Right hindlimb (tissue), 1 donor: ENCODE measurements around the gene BEAN1.
"Not testable (repeated sequence)": the region's sequence is repeated elsewhere in the genome, so short reads cannot be mapped to it uniquely, and the experiment has no call there.

ENCODE experiments used
- DNase-seq: peaks from one replicate; pipeline ENCODE4 v3.0.0-alpha.2; 2018

The BEAN1 gene

GRCh38 chr16:66442502-66443268, 15.6 kb downstream of the BEAN1 start:
- no peak for DNase-seq

DNA sequence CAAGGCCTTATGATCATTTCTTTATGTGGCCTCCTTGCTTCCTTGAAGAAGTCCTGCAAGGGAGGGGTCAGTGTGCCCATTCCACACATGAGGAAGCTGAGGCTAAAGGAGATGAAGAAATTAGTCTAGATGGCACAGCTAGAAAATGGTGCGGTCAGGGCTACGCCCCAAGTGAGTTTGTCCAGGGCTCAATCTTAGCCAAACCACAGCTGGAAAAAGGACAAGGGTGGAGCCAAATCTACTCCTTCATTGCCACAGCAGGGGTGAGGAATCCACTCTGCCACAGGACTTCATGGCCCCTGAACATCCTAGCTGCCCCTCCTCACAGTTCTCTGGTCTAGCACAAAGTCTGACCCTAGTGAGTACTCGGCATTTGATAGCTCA, 16.2 kb downstream of the BEAN1 start:
- DNase-seq, result no peak

- no peak for DNase-seq
These were observed 17.0 kb downstream of the BEAN1 start for GRCh38 chr16:66444049-66444481.

DNA sequence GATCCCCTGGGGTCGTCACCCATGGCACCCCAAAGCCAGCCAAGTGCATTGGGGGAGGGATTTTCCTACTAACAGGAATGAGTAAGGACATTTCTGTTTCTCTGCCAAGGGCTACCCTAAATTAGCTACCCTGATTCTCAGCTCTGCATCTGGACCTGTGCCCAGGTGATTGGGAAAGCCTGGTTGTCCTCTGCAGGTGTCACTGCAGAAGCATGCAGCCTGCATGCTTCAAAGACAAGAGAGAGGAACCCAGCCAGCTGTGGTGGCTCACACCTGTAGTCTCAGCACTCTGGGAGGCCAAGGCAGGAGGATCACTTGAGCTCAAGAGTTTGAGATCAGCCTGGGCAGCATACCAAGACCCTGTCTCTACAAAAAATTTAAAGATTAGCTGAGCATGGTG, 19.6 kb downstream of the BEAN1 start:
- no peak for DNase-seq

- DNase-seq, result no peak
These were observed 20.4 kb downstream of the BEAN1 start for GRCh38 chr16:66447491-66447890.

DNA sequence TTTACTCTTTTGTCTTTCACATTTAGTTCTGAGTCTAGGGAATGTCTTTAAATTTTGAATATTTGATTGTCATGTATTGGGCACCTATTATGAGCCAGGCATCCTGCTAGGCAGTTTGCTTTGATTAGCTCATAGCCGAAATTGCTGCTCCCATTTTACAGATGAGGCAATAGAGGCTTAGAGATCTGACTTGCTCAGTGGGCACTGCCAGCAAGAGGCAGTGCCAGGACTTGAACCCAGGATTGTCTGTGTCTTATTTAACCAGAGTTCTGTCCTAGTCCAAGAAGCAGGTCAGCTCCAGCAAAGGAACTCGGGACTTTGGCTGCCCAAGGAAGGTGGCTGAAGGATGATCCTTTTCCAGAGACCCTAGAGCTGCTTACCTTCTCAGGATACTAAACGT, 24.5 kb downstream of the BEAN1 start:
- no peak for DNase-seq

DNA sequence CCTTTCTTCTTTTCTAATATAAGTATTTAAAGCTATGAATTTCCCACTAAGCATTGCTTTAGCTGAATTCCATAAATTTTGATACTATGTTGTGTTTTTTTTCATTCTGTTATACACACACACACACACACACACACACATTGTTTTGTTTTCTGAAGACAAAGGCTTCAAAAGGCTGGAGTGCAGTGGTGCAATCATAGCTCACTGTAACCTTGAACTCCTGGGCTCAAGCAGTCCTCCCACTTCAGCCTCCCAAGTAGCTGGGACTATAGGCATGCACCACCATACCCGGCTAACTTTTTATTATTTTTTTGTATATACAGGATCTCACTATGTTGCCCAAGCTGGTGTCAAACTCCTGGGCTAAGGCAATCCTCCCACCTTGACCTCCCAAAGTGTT, 26.1 kb downstream of the BEAN1 start:
- not testable (repeated sequence) for DNase-seq

GRCh38 chr16:66454751-66455150, 27.7 kb downstream of the BEAN1 start:
- DNase-seq, result no peak

- DNase-seq, result no peak
These were observed 28.9 kb downstream of the BEAN1 start for GRCh38 chr16:66455970-66456369.

- no peak for DNase-seq
These were observed 30.8 kb downstream of the BEAN1 start for GRCh38 chr16:66457888-66458287.

GRCh38 chr16:66458292-66458691, 31.2 kb downstream of the BEAN1 start:
- DNase-seq, result no peak

GRCh38 chr16:66458853-66459252, 31.8 kb downstream of the BEAN1 start:
- no peak for DNase-seq

GRCh38 chr16:66459878-66460277, 32.8 kb downstream of the BEAN1 start:
- no peak for DNase-seq

- no peak for DNase-seq
These were observed 33.6 kb downstream of the BEAN1 start for GRCh38 chr16:66460703-66461102.

DNA sequence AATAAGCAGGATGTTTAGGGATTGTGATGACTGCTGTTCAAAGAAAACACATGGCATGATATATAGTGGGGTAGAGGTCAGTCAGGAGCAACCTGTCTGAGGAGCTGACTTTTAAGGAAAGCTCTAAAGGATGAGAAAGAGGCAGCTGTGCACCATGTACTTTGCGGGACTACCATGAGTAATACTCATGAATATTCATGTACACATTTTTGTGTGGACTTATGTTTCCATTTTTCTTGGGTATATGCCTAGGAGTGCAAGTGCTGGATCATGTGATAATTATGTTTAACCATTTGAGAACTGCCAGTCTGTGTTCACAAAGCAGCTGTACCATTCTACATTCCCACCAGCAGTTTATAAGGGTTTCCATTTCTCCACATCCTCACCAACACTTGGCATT, 35.8 kb downstream of the BEAN1 start:
- DNase-seq, result no peak

DNA sequence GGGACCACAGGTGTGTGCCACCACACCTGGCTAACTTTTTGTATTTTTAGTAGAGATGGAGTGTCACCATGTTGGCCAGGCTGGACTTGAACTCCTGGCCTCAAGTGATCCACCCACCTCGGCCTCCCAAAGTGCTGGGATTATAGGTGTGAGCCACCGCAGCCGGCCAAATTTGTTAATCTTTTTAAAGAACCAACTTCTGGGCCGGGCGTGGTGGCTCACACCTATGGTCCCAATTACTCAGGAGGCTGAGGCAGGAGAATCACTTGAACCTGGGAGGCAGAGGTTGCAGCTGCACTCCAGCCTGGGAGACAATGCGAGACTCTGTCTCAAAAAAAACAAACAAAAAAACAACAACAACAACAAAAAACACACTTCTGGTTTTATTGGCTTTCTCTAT, 38.9 kb downstream of the BEAN1 start:
- DNase-seq, result not testable (repeated sequence)

DNA sequence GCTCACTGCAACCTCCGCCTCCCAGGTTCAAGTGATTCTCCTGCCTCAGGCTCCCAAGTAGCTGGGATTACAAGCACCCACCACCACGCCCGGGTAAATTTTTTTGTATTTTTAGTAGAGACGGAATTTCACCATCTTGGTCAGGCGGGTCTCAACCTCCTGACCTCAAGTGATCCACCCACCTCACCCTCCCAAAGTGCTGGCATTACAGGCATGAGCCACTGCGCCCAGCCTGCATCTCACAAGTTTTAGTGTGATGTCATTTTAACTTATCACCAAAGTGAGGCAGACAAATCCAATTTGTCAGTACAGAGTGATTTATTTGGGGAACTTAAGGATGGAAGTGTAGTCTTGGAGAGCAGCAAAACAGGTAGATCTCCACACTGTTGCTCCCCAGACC, 39.5 kb downstream of the BEAN1 start:
- not testable (repeated sequence) for DNase-seq

GRCh38 chr16:66467611-66468010, 40.5 kb downstream of the BEAN1 start:
- no peak for DNase-seq

- DNase-seq, result no peak
These were observed 41.3 kb downstream of the BEAN1 start for GRCh38 chr16:66468321-66468965.

DNA sequence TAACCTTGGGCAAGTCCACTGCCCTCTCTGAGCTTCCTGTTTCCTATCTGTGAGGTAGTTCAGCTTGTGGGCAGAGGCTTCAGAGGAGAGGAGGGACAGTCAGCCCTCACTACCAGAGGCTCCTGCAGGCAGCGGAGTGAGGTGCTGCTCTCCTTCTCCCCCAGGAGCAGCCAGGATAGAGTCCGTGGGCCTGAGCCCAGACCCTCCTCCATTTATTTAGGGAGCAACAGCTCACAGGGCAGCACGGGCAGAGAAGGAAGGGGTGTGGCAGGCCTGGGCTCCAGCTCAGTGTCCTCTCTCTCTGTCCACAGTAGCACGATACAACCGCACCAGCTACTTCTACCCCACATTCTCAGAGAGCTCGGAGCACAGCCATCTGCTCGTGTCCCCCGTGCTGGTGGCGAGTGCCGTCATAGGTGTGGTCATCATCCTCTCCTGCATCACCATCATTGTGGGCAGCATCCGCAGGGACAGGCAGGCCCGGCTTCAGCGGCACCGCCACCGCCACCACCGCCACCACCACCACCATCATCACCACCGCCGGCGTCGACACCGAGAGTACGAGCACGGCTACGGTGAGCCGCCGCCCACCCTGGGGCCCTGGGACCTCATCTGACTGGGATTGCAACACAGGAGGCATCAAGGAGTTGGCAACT, 42.3 kb downstream of the BEAN1 start:
- DNase-seq, result no peak

DNA sequence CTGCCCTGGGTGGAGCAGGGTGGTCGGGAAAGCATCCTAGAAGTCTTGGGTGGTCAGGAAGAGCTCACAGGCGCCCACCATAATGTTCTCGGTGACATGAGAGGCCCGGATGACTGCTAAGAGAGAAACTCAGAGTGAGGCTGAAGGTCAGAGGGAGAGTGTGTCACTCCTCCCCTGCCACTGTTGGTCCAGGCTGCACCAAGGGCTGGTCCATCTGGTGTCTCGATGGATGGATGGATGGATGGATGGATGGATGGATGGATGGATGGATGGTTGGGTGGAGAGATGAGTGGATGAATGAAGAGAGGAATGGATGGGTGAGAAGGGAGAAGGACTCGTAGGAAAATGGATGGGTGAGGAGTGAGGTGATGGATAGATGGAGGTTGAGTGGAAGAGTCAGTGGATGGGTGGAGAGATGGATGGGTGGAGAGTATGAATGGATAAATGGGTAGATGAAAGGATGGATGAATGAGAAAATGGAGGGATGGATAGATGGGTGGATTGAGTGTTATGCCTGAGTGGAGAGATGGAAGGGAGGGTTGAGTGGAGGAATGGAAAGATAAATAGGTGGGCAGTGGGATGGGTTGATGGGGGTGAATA, 43.0 kb downstream of the BEAN1 start:
- DNase-seq, result no peak

DNA sequence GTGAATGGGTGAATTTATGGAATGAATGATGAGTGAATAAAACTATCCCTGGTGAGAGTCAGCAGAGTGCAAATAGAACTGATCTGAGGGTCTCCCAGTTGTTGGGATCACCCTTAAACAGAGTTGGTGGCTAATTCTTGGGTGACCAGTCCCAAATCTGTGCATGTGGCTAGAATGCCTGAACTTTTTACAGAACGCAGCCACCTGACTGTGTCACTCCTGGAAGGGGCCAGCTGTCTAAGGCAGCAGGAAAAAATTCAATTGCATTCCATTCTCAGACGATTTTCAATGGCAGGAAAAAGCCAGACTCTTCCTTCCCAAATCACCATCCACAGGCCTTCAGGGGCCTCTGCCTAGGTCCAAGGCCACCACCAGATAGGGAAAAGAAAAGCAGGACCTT, 43.5 kb downstream of the BEAN1 start:
- no peak for DNase-seq

GRCh38 chr16:66471264-66471663, 44.2 kb downstream of the BEAN1 start:
- DNase-seq, result no peak
